Fibroblast of skin of right biceps (primary cell): ENCODE results near the gene TPP1.

Experiments used
- DNase-seq: peaks from one replicate; pipeline ENCODE4 v3.0.0-alpha.2; 2013

TPP1 gene

GRCh38 chr11:6619004-6619745 lies at the start of gene TPP1:
Gene TPP1, minus strand, starts transcription at chr11:6619422. Its CDS starts 22 bp downstream, at chr11:6619400.
- peak; percentile 94 for DNase-seq

GRCh38 chr11:6667733-6668374 lies 48.6 kb upstream of the TPP1 start:
- DNase-seq = peak; percentile 51

- no peak for DNase-seq
Observed at GRCh38 chr11:6666302-6667183, 47.3 kb upstream of the TPP1 start.

GRCh38 chr11:6664551-6664950 lies 45.3 kb upstream of the TPP1 start:
- DNase-seq = peak; percentile 44

GRCh38 chr11:6663794-6664469 lies 44.7 kb upstream of the TPP1 start:
- no peak for DNase-seq

GRCh38 chr11:6660712-6661111 lies 41.5 kb upstream of the TPP1 start:
- no peak for DNase-seq

GRCh38 chr11:6658647-6659046 lies 39.4 kb upstream of the TPP1 start:
- no peak for DNase-seq

GRCh38 chr11:6657346-6657745 lies 38.1 kb upstream of the TPP1 start:
- DNase-seq = peak; percentile 38

- DNase-seq = peak; percentile 21
Observed at GRCh38 chr11:6656936-6657335, 37.7 kb upstream of the TPP1 start.

- no peak for DNase-seq
Observed at GRCh38 chr11:6656584-6656915, 37.3 kb upstream of the TPP1 start.

- peak; percentile 40 for DNase-seq
Observed at GRCh38 chr11:6655790-6656583, 36.8 kb upstream of the TPP1 start, which contains the start of gene DCHS1. Gene DCHS1, minus strand, starts transcription at chr11:6655809. Its CDS starts 14,196 bp downstream, at chr11:6641613.

- DNase-seq = peak; percentile 45
Observed at GRCh38 chr11:6655020-6655789, 36.0 kb upstream of the TPP1 start.

- DNase-seq = no peak
Observed at GRCh38 chr11:6654281-6655019, 35.2 kb upstream of the TPP1 start.

GRCh38 chr11:6653656-6654055 lies 34.4 kb upstream of the TPP1 start:
- DNase-seq = no peak

GRCh38 chr11:6653097-6653496 lies 33.9 kb upstream of the TPP1 start:
- no peak for DNase-seq

GRCh38 chr11:6652182-6652581 lies 33.0 kb upstream of the TPP1 start:
- DNase-seq = no peak

- peak; percentile 29 for DNase-seq
Observed at GRCh38 chr11:6650980-6651379, 31.8 kb upstream of the TPP1 start.

GRCh38 chr11:6650104-6650503 lies 30.9 kb upstream of the TPP1 start:
- no peak for DNase-seq

- DNase-seq = no peak
Observed at GRCh38 chr11:6648501-6648900, 29.3 kb upstream of the TPP1 start.

- no peak for DNase-seq
Observed at GRCh38 chr11:6647836-6648235, 28.6 kb upstream of the TPP1 start.
